A549 (cell line): Measurements from ENCODE around the gene CACNA1F. TPM values are rescaled to one million over a fixed set of nuclear protein-coding genes. Genes with fewer than 3 reads are reported as not detected.
A peak's percentile ranks its signal among the peaks of the same experiment; 100 is the strongest.

Experiments
- ATAC-seq, 2 experiments: fragments of 200-7000 bp in 1 of 2; fragments of >200 bp in 1 of 2; cut with Nextera tagmentation in 1 of 2; cut with Tn5 transposase in 1 of 2; 3 replicates each; pipeline versions ENCODE4 v1.8.0 to v1.9.1; 2018 to 2020; ENCODE audit warnings: mild to moderate bottlenecking in 1 of 2, moderate library complexity in 1 of 2
- CTCF ChIA-PET: fragments of 300-600 bp; sonication (Branson Sonifier 250); formaldehyde crosslinking; extraction: SDS; loops from one replicate; lab custom pipeline; 2021; ENCODE audit warnings: antibody characterized with exemption, inconsistent platforms; lab: Yijun Ruan, JAX
- POLR2A ChIA-PET: fragments of 350-600 bp; formaldehyde crosslinking; extraction: SDS; loops from one replicate; lab custom pipeline; 2021; ENCODE audit warnings: antibody characterized with exemption, inconsistent platforms; lab: Yijun Ruan, JAX
- DNase-seq, 2 experiments: peaks; one replicate each; pipeline versions ENCODE4 v3.0.0 to v3.0.0-alpha.2; 2011 to 2016; ENCODE audit warnings: low read depth in 1 of 2, low spot score in 1 of 2
- FAIRE-seq: peaks from 2 replicates; lab custom pipeline; 2011; peaks lifted over from hg19 to GRCh38; lab: Jason Lieb, UNC
- H3K27ac ChIP-seq, 2 experiments: fragments of >200 bp; sonication (Bioruptor Twin); formaldehyde crosslinking; 3 replicates each; pipeline ENCODE4 v1.5.1; 2016 to 2017
- H3K4me1 ChIP-seq: fragments of >200 bp; sonication (Bioruptor Twin); formaldehyde crosslinking; 3 replicates; pipeline ENCODE4 v1.6.1; 2016
- H3K4me2 ChIP-seq: fragments of >200 bp; sonication (Bioruptor Twin); formaldehyde crosslinking; 3 replicates; pipeline ENCODE4 v1.6.1; 2016
- H3K4me3 ChIP-seq: fragments of >200 bp; sonication (Bioruptor Twin); formaldehyde crosslinking; 3 replicates; pipeline ENCODE4 v1.5.1; 2016
- H3K9me3 ChIP-seq: fragments of >200 bp; sonication (Bioruptor Twin); formaldehyde crosslinking; 3 replicates; pipeline ENCODE4 v1.6.1; 2016
- E2F6 ChIP-seq: IDR thresholded peaks from 2 replicates; pipeline ENCODE4 v1.6.1; 2012; ENCODE audit warnings: low read depth, borderline replicate concordance
- EHMT2 ChIP-seq: fragments of 200-600 bp; sonication (generic); IDR thresholded peaks from 2 replicates; pipeline ENCODE4 v1.6.1; 2016; ENCODE audit warnings: antibody characterized with exemption, low read depth, mild to moderate bottlenecking, moderate library complexity
- ELK1 ChIP-seq: fragments of 150-350 bp; IDR thresholded peaks from 2 replicates; pipeline ENCODE4 v1.6.1; 2014; ENCODE audit warnings: low read depth, mild to moderate bottlenecking, low read length
- ESRRA ChIP-seq: fragments of 150-350 bp; IDR thresholded peaks from 2 replicates; pipeline ENCODE4 v1.6.1; 2014; ENCODE audit warnings: mild to moderate bottlenecking, low read length, borderline replicate concordance
- FOXS1 ChIP-seq: fragments of 250-450 bp; sonication (Bioruptor Pico); IDR thresholded peaks from 2 replicates; pipeline ENCODE4 v1.5.0; 2020; ENCODE audit warnings: mild to moderate bottlenecking, moderate library complexity
- GATA3 ChIP-seq: IDR thresholded peaks from 2 replicates; pipeline ENCODE4 v1.6.1; 2012; ENCODE audit warnings: borderline replicate concordance
- HDAC2 ChIP-seq: fragments of 200-600 bp; sonication (generic); IDR thresholded peaks from 2 replicates; pipeline ENCODE4 v1.6.1; 2016
- HEYL ChIP-seq: fragments of 250-450 bp; sonication (Bioruptor Pico); IDR thresholded peaks from 2 replicates; pipeline ENCODE4 v1.8.0; 2021; ENCODE audit warnings: mild to moderate bottlenecking, moderate library complexity
- HMGXB4 ChIP-seq: fragments of 250-450 bp; sonication (Bioruptor Pico); IDR thresholded peaks from 2 replicates; pipeline ENCODE4 v1.5.0; 2021; ENCODE audit warnings: mild to moderate bottlenecking, moderate library complexity, borderline replicate concordance
- HOXB5 ChIP-seq: fragments of 250-450 bp; sonication (Bioruptor Pico); IDR thresholded peaks from 2 replicates; pipeline ENCODE4 v1.5.0; 2020; ENCODE audit warnings: mild to moderate bottlenecking, moderate library complexity
- KDM5A ChIP-seq: fragments of 200-600 bp; sonication (generic); IDR thresholded peaks from 2 replicates; pipeline ENCODE4 v1.6.1; 2016; ENCODE audit warnings: antibody characterized with exemption, mild to moderate bottlenecking
- MAFK ChIP-seq: fragments of 450-650 bp; IDR thresholded peaks from 2 replicates; pipeline ENCODE4 v1.6.1; 2014; ENCODE audit not compliant: partially characterized antibody
- MYC ChIP-seq: IDR thresholded peaks from 2 replicates; pipeline ENCODE4 v1.6.1; 2012; ENCODE audit warnings: mild to moderate bottlenecking, inconsistent platforms, low read length, improper control_type of control experiment, borderline replicate concordance
- NR3C1 ChIP-seq: fragments of >200 bp; sonication (Bioruptor Twin); formaldehyde crosslinking; IDR thresholded peaks from 3 replicates; pipeline ENCODE4 v1.6.1; 2017
- RAD21 ChIP-seq, 2 experiments: fragments of >200 bp in 1 of 2; sonication (Bioruptor Twin) in 1 of 2; formaldehyde crosslinking in 1 of 2; IDR thresholded peaks in 1 of 2; conservative IDR thresholded peaks in 1 of 2; 2 replicates in 1 of 2; 3 replicates in 1 of 2; pipeline ENCODE4 v1.6.1; 2012 to 2018; ENCODE audit warnings: inconsistent platforms in 1 of 2
- RARB ChIP-seq: fragments of 250-450 bp; sonication (Bioruptor Pico); IDR thresholded peaks from 2 replicates; pipeline ENCODE4 v1.8.0; 2021; ENCODE audit warnings: mild to moderate bottlenecking, moderate library complexity
- RCOR1 ChIP-seq: fragments of 150-350 bp; IDR thresholded peaks from 2 replicates; pipeline ENCODE4 v1.6.1; 2014; ENCODE audit warnings: antibody characterized with exemption, low read length, low read depth
- REST ChIP-seq: fragments of 200-600 bp; sonication (generic); IDR thresholded peaks from 2 replicates; pipeline ENCODE4 v1.6.1; 2016; ENCODE audit warnings: antibody characterized with exemption, mild to moderate bottlenecking, moderate library complexity
- USF2 ChIP-seq: fragments of 450-650 bp; IDR thresholded peaks from 2 replicates; pipeline ENCODE4 v1.6.1; 2014; ENCODE audit warnings: antibody characterized with exemption
- ZFP36 ChIP-seq: fragments of 450-650 bp; IDR thresholded peaks from 2 replicates; pipeline ENCODE4 v1.6.1; 2014; ENCODE audit warnings: borderline replicate concordance; ENCODE audit not compliant: partially characterized antibody
- ZNF302 ChIP-seq: fragments of 250-450 bp; sonication (Bioruptor Pico); IDR thresholded peaks from 2 replicates; pipeline ENCODE4 v1.9.0; 2021; ENCODE audit warnings: inconsistent platforms, mild to moderate bottlenecking, moderate library complexity
- ZSCAN20 ChIP-seq: fragments of 250-450 bp; sonication (Bioruptor Pico); IDR thresholded peaks from 2 replicates; pipeline ENCODE4 v1.8.0; 2022; ENCODE audit warnings: mild to moderate bottlenecking, moderate library complexity
- WGBS: methylation state at CpG from one replicate; pipeline ENCODE4 v1.1.6; 2017; ENCODE audit errors: missing lambda C conversion rate; 5-methylcytosine and 5-hydroxymethylcytosine counted together
- polyA plus RNA-seq, 4 experiments: library from polyadenylated mRNA; depleted of rRNA in 3 of 4; stranded (reverse); fragments of >200 nt; fragmentation: RNase III in 1 of 4; extraction: RNeasy Plus Mini Kit Qiagen cat#74134 plus additional on column Dnase treatment in 1 of 4; gene quantifications; 2 replicates in 3 of 4; 3 replicates in 1 of 4; pipeline ENCODE4 v1.2.3, GENCODE V29; 2011 to 2017

The CACNA1F gene
- polyA plus RNA-seq, 2 of the 4 experiments (the other 2 are of a cell fraction): not detected

- TF ChIP-seq REST (no peak), MAFK (no peak), ZSCAN20 (CRISPR knock-in tag) (no peak), NR3C1 (no peak), ZNF302 (no peak), EHMT2 (no peak), HDAC2 (no peak), MYC (peak; percentile 32; the same call in 1 of the 2 replicates), RARB (CRISPR knock-in tag) (no peak), HOXB5 (CRISPR knock-in tag) (no peak), ELK1 (no peak), HEYL (no peak), USF2 (no peak), GATA3 (peak; percentile 16; the same call in 1 of the 2 replicates)
- TF ChIP-seq, all 56 proteins: peak for 7
These were observed 61.3 kb downstream of the CACNA1F start, which contains the start of gene PLP2 (continued) for GRCh38 chrX:49171752-49172279.

- Histone ChIP-seq H3K9me3 (no peaks in the 10 kb centered on the region), H3K4me2 (no peak overlapping the region), H3K27ac (no peak overlapping the region; a peak in 1 of 6 replicates), H3K4me1 (peaks cover 8% of the 10 kb centered on the region; the same call in 2 of the 3 replicates), H3K4me3 (no peak overlapping the region)
- no peak for DNase-seq
- POLR2A ChIA-PET: interaction anchor here (0.9 kb wide), 1 partner anchor 23 kb away, joined by 3 read pairs; no protein-coding TSS in a partner anchor
- CTCF ChIA-PET: interaction anchor here (0.6 to 1.7 kb wide), 4 partner anchors 9 to 25 kb away, joined by 3 to 11 read pairs (median 4); no protein-coding TSS in a partner anchor
- 85% methylated on average over 3 of the region's 3 CpGs for WGBS
- ATAC-seq: no peak
- FAIRE-seq: no peak
- TF ChIP-seq KDM5A: no peak
- no peak for TF ChIP-seq E2F6
- no peak for TF ChIP-seq RAD21 (conservative IDR thresholded peaks at IDR 0.05 in 1 of 2, IDR thresholded peaks at IDR 0.05 in 1 of 2)
- TF ChIP-seq HMGXB4: no peak
- no peak for TF ChIP-seq RCOR1
- TF ChIP-seq USF2: no peak
- TF ChIP-seq MAFK: no peak
- no peak for TF ChIP-seq ZFP36
- no peak for TF ChIP-seq ESRRA
- TF ChIP-seq FOXS1 (CRISPR knock-in tag): no peak
- no peak for TF ChIP-seq ZNF302
- TF ChIP-seq, all 56 proteins: peak for 0
These were observed 65.4 kb downstream of the CACNA1F start for GRCh38 chrX:49167740-49168108.
